Duodenal mucosa (tissue), 2 donors: ENCODE measurements around the gene ALB.

Experiments
- H3K27ac ChIP-seq: one replicate; pipeline ENCODE4 v1.7.0; 2013; ENCODE audit warnings: low read depth, low read length
- H3K27me3 ChIP-seq, 2 donors: one replicate each; pipeline ENCODE4 v1.7.0; 2013; ENCODE audit warnings: low read length in 2 of 2, control low read depth in 1 of 2; ENCODE audit not compliant: insufficient read depth in 2 of 2, control insufficient read depth in 1 of 2
- H3K36me3 ChIP-seq, 2 donors: one replicate each; pipeline ENCODE4 v1.7.0; 2013; ENCODE audit warnings: low read length in 2 of 2, control low read depth in 1 of 2; ENCODE audit not compliant: insufficient read depth in 2 of 2, control insufficient read depth in 1 of 2
- H3K4me1 ChIP-seq, 2 donors: one replicate each; pipeline ENCODE4 v1.7.0; 2013; ENCODE audit warnings: low read length in 2 of 2, control low read depth in 1 of 2; ENCODE audit not compliant: insufficient read depth in 2 of 2, control insufficient read depth in 1 of 2
- H3K4me3 ChIP-seq, 2 donors: one replicate each; pipeline ENCODE4 v1.7.0; 2013; ENCODE audit warnings: low read length in 2 of 2, low read depth in 1 of 2
- H3K9ac ChIP-seq, 2 donors: one replicate each; pipeline ENCODE4 v1.7.0; 2013; ENCODE audit warnings: low read length in 2 of 2, low read depth in 1 of 2
- H3K9me3 ChIP-seq, 2 donors: one replicate each; pipeline ENCODE4 v1.7.0; 2013; ENCODE audit warnings: low read length in 2 of 2, control low read depth in 1 of 2; ENCODE audit not compliant: control insufficient read depth in 1 of 2

ALB gene

GRCh38 chr4:73416423-73417087 is 12.5 kb downstream of the ALB start:
- Histone ChIP-seq H3K4me3 (no peak overlapping the region), H3K9ac (no peak overlapping the region), H3K27me3 (no peaks in the 10 kb centered on the region), H3K4me1 (no peaks in the 10 kb centered on the region), H3K36me3 (no peaks in the 10 kb centered on the region), H3K9me3 (no peaks in the 10 kb centered on the region), H3K27ac (no peak overlapping the region)

- H3K36me3 ChIP-seq, result no peaks in the 10 kb centered on the region
- H3K4me1 ChIP-seq, result no peaks in the 10 kb centered on the region
- H3K4me3 ChIP-seq, result no peak overlapping the region
- no peaks in the 10 kb centered on the region for H3K27me3 ChIP-seq
- H3K9ac ChIP-seq, result no peak overlapping the region
- H3K27ac ChIP-seq, result no peak overlapping the region
- H3K9me3 ChIP-seq, result no peaks in the 10 kb centered on the region
Measured at GRCh38 chr4:73417342-73417741, 13.3 kb downstream of the ALB start.

GRCh38 chr4:73417973-73418372 is 13.9 kb downstream of the ALB start:
- H3K9me3 ChIP-seq, result no peaks in the 10 kb centered on the region
- no peaks in the 10 kb centered on the region for H3K36me3 ChIP-seq
- no peaks in the 10 kb centered on the region for H3K27me3 ChIP-seq
- H3K9ac ChIP-seq, result no peak overlapping the region
- H3K4me3 ChIP-seq, result no peak overlapping the region
- no peaks in the 10 kb centered on the region for H3K4me1 ChIP-seq
- H3K27ac ChIP-seq, result no peak overlapping the region

- H3K9me3 ChIP-seq, result no peaks in the 10 kb centered on the region
- no peak overlapping the region for H3K9ac ChIP-seq
- H3K4me1 ChIP-seq, result no peaks in the 10 kb centered on the region
- H3K4me3 ChIP-seq, result no peak overlapping the region
- no peak overlapping the region for H3K27ac ChIP-seq
- H3K27me3 ChIP-seq, result no peaks in the 10 kb centered on the region
- no peaks in the 10 kb centered on the region for H3K36me3 ChIP-seq
Measured at GRCh38 chr4:73418677-73419076, 14.6 kb downstream of the ALB start.

GRCh38 chr4:73419106-73420038 is 15.3 kb downstream of the ALB start:
- H3K27ac ChIP-seq, result no peak overlapping the region
- H3K4me3 ChIP-seq, result no peak overlapping the region
- H3K36me3 ChIP-seq, result no peaks in the 10 kb centered on the region
- H3K4me1 ChIP-seq, result no peaks in the 10 kb centered on the region
- no peaks in the 10 kb centered on the region for H3K27me3 ChIP-seq
- no peak overlapping the region for H3K9ac ChIP-seq
- no peaks in the 10 kb centered on the region for H3K9me3 ChIP-seq

- Histone ChIP-seq H3K4me3 (no peak overlapping the region), H3K9me3 (no peaks in the 10 kb centered on the region), H3K4me1 (no peaks in the 10 kb centered on the region), H3K9ac (no peak overlapping the region), H3K36me3 (no peaks in the 10 kb centered on the region), H3K27me3 (no peaks in the 10 kb centered on the region), H3K27ac (no peak overlapping the region)
Measured at GRCh38 chr4:73420615-73421014, 16.5 kb downstream of the ALB start.

GRCh38 chr4:73421708-73422457 is 17.8 kb downstream of the ALB start:
- H3K9ac ChIP-seq, result no peak overlapping the region

GRCh38 chr4:73422458-73422752 is 18.3 kb downstream of the ALB start:
- Histone ChIP-seq H3K27me3 (no peaks in the 10 kb centered on the region), H3K27ac (no peak overlapping the region), H3K4me3 (no peak overlapping the region), H3K9ac (no peak overlapping the region), H3K9me3 (no peaks in the 10 kb centered on the region), H3K4me1 (no peaks in the 10 kb centered on the region), H3K36me3 (no peaks in the 10 kb centered on the region)

More at GRCh38 chr4:73421708-73422457, 17.8 kb downstream of the ALB start:
- no peak overlapping the region for H3K27ac ChIP-seq
- H3K4me3 ChIP-seq, result no peak overlapping the region
- no peaks in the 10 kb centered on the region for H3K9me3 ChIP-seq
- no peaks in the 10 kb centered on the region for H3K4me1 ChIP-seq
- no peaks in the 10 kb centered on the region for H3K27me3 ChIP-seq
- H3K36me3 ChIP-seq, result no peaks in the 10 kb centered on the region

- H3K27ac ChIP-seq, result no peak overlapping the region
Measured at GRCh38 chr4:73423184-73423583, 19.1 kb downstream of the ALB start.

GRCh38 chr4:73426666-73427065 is 22.6 kb downstream of the ALB start:
- Histone ChIP-seq H3K36me3 (no peaks in the 10 kb centered on the region), H3K9me3 (no peaks in the 10 kb centered on the region), H3K9ac (no peak overlapping the region), H3K4me3 (no peak overlapping the region), H3K4me1 (no peaks in the 10 kb centered on the region), H3K27me3 (no peaks in the 10 kb centered on the region), H3K27ac (no peak overlapping the region)

More at GRCh38 chr4:73423184-73423583, 19.1 kb downstream of the ALB start:
- Histone ChIP-seq H3K4me1 (no peaks in the 10 kb centered on the region), H3K9ac (no peak overlapping the region), H3K27me3 (no peaks in the 10 kb centered on the region), H3K9me3 (no peaks in the 10 kb centered on the region), H3K4me3 (no peak overlapping the region), H3K36me3 (no peaks in the 10 kb centered on the region)
